NCI-H187 (cell line): ENCODE data around the gene SLPI.

Experiments
- DNase-seq, 2 experiments: peaks; one replicate each; lab custom pipeline; 2025; lab: John Stamatoyannopoulos, UW

Gene SLPI

DNA sequence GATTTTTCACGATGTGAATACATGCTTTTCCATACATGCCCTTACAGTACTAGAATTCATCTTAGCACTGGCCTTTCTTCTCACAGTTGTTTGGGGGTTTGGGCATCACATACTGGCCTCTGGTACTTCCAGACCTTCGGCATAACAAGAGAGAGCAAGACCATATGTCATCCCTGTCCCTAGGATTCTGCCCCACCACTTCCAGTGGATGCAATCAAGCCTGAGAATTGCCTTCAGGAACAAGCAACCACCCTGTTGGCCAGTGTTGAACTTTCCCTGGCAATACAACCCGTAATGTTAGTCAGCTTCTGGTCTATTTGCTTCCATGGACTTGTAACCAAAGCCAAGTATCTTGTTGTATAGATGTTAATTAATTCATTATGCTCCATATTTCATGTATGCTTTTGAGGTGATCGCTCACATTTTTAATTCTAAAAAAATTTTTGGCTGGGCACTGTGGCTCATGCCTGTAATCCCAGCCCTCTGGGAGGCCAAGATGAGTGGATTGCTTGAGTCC lies 15.4 kb upstream of the SLPI start:
- no peak for DNase-seq

DNA sequence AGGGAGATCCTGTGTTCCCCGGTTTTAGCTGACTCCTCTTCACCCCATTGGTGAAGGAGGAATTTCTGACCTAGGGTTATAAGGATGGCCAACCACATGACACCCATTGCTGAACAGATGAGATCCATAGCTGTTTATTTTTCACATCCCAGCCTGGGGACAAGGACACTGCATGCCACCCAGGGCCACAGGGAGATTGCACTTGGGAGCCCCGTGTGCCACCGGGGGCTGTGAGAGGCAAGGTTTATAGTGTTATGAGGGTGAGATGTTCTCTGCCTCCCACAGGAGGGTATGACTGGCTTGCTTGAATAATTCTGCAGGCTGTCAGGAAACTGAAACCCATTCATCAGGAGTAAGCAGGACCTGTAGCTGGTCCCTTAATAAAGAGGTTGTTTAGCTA lies 14.7 kb upstream of the SLPI start:
- no peak for DNase-seq

DNA sequence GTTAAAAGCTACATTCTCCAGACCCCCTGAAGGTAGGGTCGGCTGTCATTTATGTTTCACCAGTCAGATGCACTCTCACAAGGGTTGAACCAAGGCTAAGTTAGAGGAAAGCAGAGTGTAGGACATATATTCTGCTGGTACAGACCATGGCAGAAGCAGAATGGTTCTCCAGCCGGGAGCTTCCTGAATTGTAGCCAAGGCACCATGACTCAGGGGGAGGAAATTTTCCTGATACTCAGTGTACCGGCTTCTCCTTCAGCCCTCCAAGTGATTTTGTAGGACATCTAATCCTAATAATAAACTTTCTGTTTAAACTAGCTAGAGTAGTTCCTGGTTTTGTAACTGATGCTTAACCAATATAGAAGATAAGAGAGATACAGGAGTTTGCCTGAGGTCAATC lies 14.2 kb upstream of the SLPI start:
- DNase-seq = no peak

DNA sequence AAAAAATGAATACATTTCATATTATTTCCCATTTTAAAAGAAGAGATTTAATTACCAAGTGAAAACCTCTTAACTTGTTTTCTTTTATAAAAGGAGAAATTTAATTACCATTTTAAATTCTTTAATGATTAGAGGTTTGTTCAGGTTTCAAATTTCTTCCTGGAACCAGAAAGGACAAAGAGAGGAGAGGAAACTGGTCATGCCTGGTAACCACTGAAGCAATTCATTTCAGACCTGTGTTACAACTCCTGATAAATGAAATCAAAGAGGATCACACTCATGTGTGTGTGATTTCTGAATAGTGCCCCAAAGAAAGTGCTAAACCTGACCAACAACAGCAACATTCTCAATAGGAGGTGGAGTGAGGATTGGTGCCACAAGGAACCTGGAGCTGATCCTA lies 12.6 kb upstream of the SLPI start:
- no peak for DNase-seq

DNA sequence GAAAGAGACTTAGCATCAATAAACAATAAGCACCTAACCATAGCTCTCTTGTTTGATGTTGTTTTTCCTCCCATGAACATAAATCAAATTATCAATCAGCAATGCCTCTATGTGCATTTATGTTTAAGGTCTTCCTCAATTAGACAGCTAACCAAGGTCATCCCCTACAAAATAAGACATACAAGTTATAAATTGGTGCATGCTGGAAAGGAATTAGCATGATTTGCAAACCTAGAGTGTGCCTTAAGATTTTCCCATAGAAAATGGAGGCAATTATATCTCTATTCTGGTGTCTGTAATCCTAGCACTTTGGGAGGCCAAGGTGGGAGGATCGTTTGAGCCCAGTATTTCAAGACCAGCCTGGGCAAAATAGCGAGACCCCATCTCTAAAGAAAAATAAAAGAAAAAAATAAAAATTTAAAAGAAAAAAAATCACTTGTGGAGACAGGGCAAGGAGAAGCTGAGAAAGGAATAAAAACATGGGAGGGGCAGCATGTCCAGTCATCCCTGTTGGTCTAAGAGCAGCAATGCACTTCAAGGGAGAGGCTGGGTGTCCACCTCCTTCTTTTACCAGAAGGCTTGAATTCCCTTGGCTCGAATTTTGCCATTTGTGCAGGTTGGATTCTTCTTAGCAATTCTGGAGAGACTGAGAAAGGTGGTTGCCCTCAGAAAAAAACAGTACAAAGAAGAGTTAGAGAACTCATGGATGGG lies 9.3 kb upstream of the SLPI start:
- no peak for DNase-seq

DNA sequence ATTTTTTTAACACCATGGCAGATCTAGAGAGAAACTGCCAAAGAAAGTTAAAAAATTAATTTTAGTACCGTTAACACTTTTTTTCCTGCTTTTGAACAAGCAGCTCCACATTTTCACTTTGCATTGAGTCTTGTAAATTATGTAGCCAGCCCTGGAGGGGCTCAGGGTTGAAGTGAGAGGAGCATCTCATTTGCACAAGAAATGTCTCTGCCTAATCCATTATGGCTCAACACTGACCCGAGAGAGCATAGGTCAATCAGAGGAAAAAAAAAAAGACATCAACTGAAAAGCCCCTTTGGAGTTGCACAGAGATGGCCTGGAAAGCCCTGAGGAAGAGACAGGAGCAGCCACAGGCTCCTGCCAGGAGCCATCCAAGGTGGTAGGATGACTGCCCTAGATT lies 4.3 kb upstream of the SLPI start:
- no peak for DNase-seq

DNA sequence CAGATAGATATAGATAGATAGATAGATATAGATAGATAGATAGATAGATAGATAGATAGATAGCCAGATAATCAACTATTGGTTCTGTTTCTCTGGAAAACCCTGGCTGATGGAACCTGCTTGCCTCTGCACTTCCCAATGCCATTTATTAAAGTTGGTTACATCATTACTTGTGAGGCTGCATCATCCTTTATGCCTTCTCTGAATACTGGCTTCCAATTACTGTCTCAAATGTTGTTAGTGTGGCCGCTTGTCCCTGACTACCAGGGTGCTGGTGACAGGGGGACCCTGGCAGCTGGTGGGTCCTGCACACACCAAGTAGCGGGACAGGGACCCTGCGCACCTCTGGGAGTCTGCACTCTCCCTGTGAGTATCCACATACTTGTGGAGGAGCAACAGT lies 3.9 kb upstream of the SLPI start:
- no peak for DNase-seq

DNA sequence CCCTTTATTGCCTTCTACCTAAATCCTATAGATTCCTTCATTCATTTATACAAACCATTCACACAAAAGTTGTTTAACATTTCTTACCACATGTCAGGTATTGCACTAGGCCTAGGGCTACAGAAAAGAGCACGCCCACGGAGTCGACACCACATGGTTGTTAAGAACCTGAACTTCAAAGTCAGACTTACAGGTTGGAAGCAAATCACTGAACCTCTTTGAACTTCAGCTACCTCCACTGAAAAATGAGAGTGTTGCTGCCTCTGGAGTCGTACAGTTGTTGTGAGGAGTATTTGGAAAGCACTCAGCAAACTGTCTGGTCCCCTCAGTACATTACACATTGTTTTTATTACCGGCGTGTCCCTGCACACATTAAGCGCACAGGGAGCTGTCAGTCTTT lies 3.3 kb upstream of the SLPI start:
- DNase-seq = no peak

DNA sequence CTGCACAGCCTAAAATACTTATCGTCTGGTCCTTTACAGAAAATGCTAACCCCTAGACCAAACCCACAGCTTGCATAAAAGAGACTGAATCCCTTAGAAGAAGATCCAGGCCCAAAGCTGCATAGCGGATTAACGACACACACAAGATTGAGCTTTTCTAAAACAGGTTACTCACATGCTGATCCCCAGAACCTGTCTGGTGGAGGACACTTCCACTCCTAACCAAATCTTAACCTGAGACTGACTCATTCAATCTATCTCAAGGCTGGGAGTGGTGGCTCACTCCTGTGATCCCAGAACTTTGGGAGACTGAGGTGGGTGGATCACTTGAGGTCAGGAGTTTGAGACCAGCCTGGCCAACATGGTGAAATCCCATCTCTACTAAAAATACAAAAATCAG lies 2.8 kb upstream of the SLPI start:
- no peak for DNase-seq

DNA sequence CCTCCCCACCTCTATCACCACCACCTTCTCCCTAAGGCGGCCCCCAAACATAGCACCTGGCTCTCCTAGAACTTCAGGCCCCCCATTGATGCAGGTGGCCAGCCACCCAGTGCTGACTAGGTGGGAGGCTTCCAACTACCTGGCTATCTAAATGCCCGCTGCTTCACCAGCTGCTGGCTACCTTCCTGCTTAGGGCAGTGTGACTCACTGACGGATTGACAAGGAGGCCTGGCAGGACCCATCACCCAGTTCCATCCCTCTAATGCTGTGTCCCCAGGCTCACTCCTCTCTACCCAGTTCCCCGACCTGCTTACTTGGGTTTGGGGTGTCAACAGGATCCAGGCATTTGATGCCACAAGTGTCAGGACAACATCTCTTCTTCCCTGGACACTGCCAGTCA lies 1.1 kb downstream of the SLPI start:
- no peak for DNase-seq

DNA sequence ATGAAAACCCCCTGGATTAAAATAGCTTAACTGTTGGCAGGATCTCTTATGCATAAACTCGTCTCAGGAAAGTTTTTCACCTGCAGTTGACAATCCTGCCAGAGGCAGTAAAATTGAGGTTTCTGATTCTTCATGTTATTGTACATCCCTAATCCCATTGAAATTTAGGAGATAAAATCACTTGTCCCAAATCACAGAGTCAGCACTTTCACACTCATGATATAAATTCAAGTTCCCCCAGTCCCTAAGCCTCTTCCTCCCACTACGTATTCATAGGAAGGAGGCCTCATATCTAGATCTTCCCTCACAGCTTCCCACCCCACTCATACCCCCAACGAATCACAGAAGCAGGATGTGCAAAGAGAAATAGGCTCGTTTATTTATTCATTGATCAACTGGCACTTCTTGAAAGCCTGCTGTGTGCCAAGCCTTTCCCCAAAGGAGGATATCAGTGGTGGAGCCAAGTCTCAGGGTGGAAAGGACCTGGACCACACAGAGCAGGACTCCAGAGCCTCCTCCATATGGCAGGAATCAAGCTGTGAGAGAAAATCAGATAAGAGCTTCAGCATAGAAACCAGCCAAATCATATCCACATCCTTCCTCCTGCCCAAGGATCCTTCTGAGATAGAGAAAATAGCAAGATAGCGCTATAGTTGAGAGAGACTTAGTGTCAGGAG lies 2.3 kb downstream of the SLPI start:
- DNase-seq = no peak

DNA sequence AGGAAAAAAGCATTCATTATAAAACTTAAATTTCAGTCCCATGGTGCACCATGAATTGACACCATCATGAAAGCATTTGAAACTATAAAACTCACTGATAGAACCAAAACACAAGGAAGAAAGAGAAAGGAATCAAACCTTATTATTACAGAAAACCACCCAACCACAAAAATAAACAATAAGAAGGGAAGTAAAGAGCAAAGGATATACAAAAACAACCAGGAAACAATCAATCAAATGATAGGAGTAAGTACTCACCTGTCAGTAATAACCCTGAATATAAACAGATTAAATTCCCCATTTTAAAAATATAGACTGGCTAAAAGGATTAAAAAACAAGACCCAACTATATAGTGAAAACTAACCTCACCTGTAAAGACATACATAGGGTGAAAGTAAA lies 5.8 kb downstream of the SLPI start:
- DNase-seq = no peak

DNA sequence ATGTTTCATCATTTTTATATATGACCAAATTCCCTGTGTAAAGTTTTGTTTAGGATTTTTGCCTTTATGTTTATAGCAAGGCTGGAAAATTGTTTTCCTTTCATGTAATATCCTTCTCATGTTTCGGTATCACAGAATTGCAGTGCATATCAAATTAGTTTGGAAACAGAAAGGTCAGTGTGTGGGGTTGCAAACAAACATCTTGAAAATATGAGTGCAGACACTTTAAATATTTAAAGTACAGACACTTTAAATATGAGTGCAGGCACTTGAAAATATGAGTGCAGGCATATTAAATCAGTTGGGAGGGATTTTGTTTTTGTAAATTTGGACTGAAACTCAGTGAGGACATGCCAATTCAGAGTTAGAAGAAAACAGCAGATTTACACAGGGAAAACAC lies 6.5 kb downstream of the SLPI start:
- DNase-seq = no peak

DNA sequence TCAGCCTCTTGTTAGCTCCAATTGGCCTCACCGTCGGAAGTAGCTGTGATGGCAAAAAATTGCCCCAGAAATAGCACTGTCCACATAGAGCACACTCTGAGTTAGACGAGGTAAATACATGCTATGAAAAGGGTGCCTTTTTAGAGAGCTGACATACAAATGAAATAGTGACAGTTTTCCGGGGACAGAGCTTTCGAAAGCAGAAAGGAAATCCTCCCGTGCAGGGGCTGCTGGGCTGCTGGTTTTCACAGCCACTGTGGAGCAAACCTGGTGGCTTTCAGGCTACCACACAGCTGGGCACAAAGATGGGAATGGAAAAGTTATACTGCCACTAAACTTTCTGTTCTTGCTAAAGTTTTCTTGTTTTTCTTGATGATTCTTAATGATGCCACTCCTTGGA lies 8.3 kb downstream of the SLPI start:
- no peak for DNase-seq

DNA sequence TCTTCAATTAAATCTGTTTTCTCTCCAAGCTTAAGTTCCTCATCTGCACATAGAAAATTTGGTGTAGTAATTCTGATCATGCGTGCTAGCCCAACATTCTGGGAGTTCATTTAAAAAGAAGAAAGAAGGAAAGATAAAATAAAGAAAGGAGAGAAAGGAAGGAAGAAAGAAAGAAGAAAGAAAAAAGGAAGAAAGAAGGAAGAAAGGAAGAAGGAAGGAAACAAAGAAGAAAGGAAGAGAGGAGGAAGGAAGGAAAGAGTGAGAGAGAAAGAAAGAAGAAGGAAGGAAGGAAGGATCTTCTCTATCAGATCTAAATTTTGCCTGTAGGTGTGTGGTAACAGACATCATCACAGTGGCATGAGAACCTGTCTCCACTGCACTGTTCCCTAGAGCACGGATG lies 16.2 kb downstream of the SLPI start:
- DNase-seq = no peak

DNA sequence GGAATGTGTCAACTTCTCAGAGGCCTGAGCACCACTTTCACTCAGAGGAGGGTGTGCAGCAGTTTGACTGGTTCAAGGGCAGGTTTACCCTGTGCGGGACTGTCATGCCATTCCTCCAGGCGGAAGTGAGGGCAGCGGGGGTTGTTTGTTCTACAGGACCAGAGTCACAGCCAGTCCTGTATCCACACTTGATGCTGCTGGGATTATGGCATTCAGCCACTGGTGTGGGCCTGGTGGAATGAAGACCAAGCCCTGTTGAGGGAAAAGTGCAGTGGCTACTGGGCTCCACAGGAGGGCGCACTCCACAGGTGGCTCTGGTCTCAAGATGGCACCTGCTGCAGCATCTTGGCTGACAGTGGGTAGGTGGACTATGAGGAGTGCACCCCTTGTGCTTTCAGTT lies 18.4 kb downstream of the SLPI start:
- DNase-seq = no peak

DNA sequence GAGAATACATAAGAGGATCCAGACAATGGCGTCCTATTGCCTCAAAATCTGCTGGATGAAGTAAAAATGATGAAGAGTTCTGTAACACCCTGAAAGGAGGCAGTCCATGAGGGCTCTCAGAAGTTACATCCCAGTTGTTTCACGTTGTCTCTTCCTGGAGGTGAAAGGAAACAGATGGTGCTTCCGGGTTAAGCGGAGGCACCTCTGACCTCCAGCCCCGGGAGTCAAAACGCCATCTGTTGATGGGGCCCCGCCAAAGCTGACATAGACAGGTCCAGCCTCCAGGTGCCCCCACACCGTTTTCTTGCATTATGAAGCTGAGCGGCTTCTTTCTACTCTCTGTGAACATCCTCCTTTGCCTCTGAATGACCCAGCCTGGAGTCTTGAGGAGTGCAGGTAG lies 23.7 kb downstream of the SLPI start:
- no peak for DNase-seq

DNA sequence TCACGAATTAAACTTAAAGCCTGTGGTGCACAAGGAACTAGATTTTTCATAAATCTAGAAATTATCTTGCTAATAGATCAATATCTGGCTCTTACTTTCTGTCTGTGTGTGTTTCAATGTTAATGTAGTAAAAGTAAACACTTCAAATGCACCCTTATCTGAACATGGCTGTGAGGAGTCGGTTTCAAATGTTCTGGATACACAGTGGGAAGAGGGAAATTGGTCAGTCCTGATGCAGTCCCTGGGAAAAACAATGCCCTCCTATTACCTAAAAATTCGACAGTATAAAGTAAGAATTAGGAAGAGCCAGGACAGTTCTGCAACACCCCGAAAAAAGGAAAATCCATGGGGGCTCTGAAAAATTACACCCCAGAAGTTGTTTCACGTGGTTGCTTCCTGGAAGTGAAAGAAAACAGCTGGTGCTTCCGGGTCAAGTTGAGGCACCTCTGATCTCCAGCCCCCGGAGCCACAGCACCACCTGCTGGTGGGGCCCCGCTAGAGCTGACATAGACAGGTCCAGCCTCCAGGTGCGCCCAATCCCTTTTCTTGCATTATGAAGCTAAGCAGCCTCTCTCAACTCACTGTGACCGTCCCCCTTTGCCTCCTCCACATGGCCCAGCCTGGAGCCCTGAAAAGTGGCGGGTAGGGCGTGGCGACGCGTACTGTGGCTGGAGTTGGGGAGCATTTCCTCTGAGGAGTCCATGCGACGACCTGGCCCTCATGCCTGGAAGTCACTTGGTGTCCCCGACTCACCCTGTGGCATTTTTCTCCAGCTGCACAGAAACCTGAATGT lies 24.9 kb downstream of the SLPI start:
- DNase-seq = no peak

DNA sequence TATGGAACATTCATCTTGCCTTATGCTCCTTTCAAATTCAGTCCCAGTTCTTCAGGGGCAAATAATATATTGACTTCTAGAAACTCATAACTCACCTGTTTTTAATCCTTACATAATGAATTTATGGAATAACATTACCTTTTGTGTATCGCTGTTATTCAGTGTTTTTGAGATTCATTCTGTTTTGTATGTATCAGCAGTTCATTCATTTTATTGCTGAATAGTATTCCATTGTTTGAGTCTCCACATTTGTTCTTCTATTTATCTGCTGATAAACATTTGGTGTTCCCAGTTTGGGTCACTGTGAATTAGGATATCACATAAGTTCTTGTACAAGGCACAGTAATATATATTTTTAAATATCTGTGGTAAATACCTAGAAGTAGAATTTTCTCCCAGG lies 28.1 kb downstream of the SLPI start:
- no peak for DNase-seq

DNA sequence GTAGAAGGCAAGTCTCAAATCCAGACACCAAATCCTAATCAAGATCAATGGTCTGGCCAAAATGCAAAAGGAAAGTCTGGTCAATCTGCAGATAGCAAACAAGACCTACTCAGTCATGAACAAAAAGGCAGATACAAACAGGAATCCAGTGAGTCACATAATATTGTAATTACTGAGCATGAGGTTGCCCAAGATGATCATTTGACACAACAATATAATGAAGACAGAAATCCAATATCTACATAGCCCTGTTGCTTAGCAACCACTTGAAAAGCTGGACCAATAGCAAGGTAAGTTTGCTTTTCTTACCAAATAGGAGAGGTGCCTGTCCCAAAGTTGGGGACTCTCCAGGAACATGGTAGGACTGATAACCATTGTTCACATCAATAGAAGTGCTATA lies 31.2 kb downstream of the SLPI start:
- DNase-seq = no peak

DNA sequence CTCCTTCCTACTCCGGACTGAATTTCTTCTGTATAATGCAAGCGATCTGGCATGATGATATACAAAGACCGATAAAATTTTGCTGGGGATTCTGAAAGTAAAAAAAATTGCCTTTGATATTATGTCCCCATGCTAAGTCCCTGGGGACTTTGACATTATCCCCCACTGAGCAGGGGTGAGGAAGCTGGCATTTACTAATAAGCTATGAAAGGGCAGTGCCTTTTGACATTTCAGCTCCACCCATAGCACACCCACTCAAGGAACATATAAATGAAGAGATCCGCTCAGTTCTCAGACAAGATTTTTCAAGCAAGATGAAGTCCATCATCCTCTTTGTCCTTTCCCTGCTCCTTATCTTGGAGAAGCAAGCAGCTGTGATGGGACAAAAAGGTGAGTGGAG lies 33.3 kb downstream of the SLPI start, which contains the start of gene SEMG2:
Gene SEMG2, plus strand, starts transcription at position 298 of the 400 bp plus-strand sequence. Its CDS starts 17 bp downstream, at position 315.
- no peak for DNase-seq

DNA sequence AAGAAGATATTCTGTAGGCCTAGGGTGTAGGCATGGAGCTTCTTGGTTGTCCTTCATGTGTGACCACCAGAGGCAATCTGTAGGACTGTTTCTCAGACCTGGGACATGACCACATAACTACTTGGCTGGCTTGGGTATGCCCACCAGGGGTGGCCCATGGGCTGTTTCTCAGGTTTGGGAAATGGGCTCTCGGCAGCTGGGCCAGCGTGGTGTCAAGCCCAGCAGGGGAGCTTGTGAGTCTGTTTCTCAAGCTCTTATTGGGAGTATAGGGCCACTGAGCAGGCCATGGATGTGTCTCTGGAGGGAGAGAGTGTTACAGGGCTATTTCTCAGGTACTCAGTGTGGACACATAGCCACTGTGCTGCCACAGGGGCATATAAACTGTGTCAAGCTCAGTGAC lies 35.7 kb downstream of the SLPI start:
- DNase-seq = no peak

DNA sequence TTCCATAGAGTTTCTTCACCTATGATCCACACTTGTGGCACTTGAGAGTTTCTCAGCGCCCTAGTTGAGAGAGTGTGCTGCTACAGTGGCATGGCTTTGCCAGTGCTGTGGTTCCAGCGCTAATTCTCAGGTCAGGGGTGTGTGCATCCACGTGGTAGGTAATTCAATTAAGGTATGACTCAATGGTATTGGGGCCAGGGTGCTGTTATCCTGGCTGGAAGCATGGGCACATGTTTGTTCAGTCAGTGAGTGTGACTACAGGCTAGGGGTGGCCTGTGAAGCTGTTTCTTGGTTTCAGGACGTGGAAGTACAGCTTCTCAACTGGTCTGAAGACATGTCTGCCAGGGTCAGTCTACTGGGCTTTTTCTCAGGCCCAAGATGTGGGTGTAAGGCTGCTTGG lies 36.2 kb downstream of the SLPI start:
- DNase-seq = no peak
